Measurements from ENCODE around the gene LARGE2.

- TF ChIP-seq CTCF (IDR thresholded peaks at IDR 0.05) (no peak), POLR2A (IDR thresholded peaks at IDR 0.05) (no peak), EP300 (IDR thresholded peaks at IDR 0.05; ENCODE audit: low read depth) (no peak)
Observed at GRCh38 chr11:45879803-45880686, 42.4 kb upstream of the LARGE2 start.

All from transverse colon (tissue), 3 donors.